K562 (cell line): ENCODE results near the gene ZNHIT2. TPM values are rescaled to one million over a fixed set of nuclear protein-coding genes. Genes with fewer than 3 reads are reported as not detected.

Experiments used
- CTCF ChIP-seq, 3 experiments: IDR thresholded peaks in 2 of 3; conservative IDR thresholded peaks in 1 of 3; 2 replicates each; pipeline ENCODE4 v1.5.1; 2011 to 2012; ENCODE audit warnings: low read length in 3 of 3, mild to moderate bottlenecking in 3 of 3, control low read depth in 2 of 3, improper control_type of control experiment in 1 of 3, inconsistent platforms in 1 of 3, low read depth in 1 of 3, mixed read lengths in 1 of 3, moderate library complexity in 1 of 3; ENCODE audit not compliant: insufficient read depth in 2 of 3
- HDGF ChIP-seq: fragments of 450-650 bp; IDR thresholded peaks from 2 replicates; pipeline ENCODE4 v1.6.1; 2016
- HEY1 ChIP-seq: fragments of 250-450 bp; sonication (Bioruptor Pico); IDR thresholded peaks from 2 replicates; pipeline ENCODE4 v1.5.0; 2020; ENCODE audit warnings: mild to moderate bottlenecking, moderate library complexity, borderline replicate concordance
- JUNB ChIP-seq: fragments of 450-650 bp; formaldehyde crosslinking; conservative IDR thresholded peaks from 2 replicates; pipeline ENCODE4 v1.4.0; 2020; ENCODE audit warnings: mild to moderate bottlenecking
- MITF ChIP-seq: IDR thresholded peaks from 2 replicates; pipeline ENCODE4 v1.6.1; 2014; ENCODE audit warnings: antibody characterized with exemption
- NR2F6 ChIP-seq: fragments of 450-650 bp; formaldehyde crosslinking; IDR thresholded peaks from 2 replicates; pipeline ENCODE4 v1.4.0; 2020; ENCODE audit warnings: mild to moderate bottlenecking
- PHF21A ChIP-seq: fragments of 450-650 bp; IDR thresholded peaks from 2 replicates; pipeline ENCODE4 v1.6.1; 2017; ENCODE audit warnings: low read depth, borderline replicate concordance
- POLR2H ChIP-seq: IDR thresholded peaks from 2 replicates; pipeline ENCODE4 v1.6.1; 2016; ENCODE audit warnings: missing genetic modification characterization, low read depth, mild to moderate bottlenecking, control low read depth, missing compliant biosample characterization, moderate library complexity
- XRCC5 ChIP-seq: fragments of 200-400 bp; formaldehyde crosslinking; IDR thresholded peaks from 2 replicates; pipeline ENCODE4 v1.6.1; 2017; ENCODE audit warnings: low read depth, mild to moderate bottlenecking, low read length
- ZKSCAN8 ChIP-seq: fragments of 200-800 bp; sonication (Bioruptor generic); IDR thresholded peaks from 2 replicates; pipeline ENCODE4 v1.6.1; 2016; ENCODE audit warnings: missing genetic modification characterization, missing compliant biosample characterization
- ZNF445 ChIP-seq: fragments of 250-450 bp; sonication (Bioruptor Pico); IDR thresholded peaks from 2 replicates; pipeline ENCODE4 v1.4.0; 2020; ENCODE audit warnings: low read depth, mild to moderate bottlenecking, moderate library complexity
- ZNF696 ChIP-seq: fragments of 250-450 bp; sonication (Bioruptor Pico); conservative IDR thresholded peaks from 2 replicates; pipeline ENCODE4 v1.4.0; 2020; ENCODE audit warnings: mild to moderate bottlenecking, moderate library complexity
- polyA plus RNA-seq, 8 experiments: library from polyadenylated mRNA; depleted of rRNA in 4 of 8; stranded (reverse) in 5 of 8; unstranded in 3 of 8; fragments of >200 nt; fragmentation: Nextera tagmentation in 2 of 8; fragmentation: Illumina TruSeq in 1 of 8; extraction: Ambion mirVana in 2 of 8; extraction: Trizol in 1 of 8; gene quantifications; 2 replicates each; pipeline versions ENCODE4 v1.2.1 to v1.2.3, GENCODE V29; 2011 to 2014; ENCODE audit warnings: inconsistent platforms in 1 of 8, missing spikeins in 1 of 8
- total RNA-seq, 7 experiments: library from RNA; depleted of rRNA in 6 of 7; stranded (reverse); fragments of >200 nt in 6 of 7; fragmentation: Illumina TruSeq in 2 of 7; extraction: Trizol in 2 of 7; gene quantifications; 2 replicates each; pipeline versions ENCODE4 v1.2.1 to v1.2.3, GENCODE V29; 2011 to 2021; ENCODE audit warnings: low replicate concordance in 1 of 7
- TF ChIP-seq, protein P1 (sequence below): sonication (generic); formaldehyde crosslinking; IDR thresholded peaks from 2 replicates; pipeline ENCODE4 v1.8.0; 2022; ENCODE audit warnings: mild to moderate bottlenecking, low read depth, missing genetic modification reagents
- TF ChIP-seq, protein P2 (sequence below): fragments of 450-650 bp; IDR thresholded peaks from 2 replicates; pipeline ENCODE4 v1.6.1; 2017; ENCODE audit warnings: mild to moderate bottlenecking, moderate library complexity
- TF ChIP-seq, protein P3 (sequence below): fragments of 250-450 bp; sonication (Bioruptor Pico); IDR thresholded peaks from 2 replicates; pipeline ENCODE4 v1.8.0; 2021; ENCODE audit warnings: moderate library complexity, mild to moderate bottlenecking, inconsistent platforms

ZNHIT2 gene
- total and polyA plus RNA-seq, 9 of the 15 experiments (the other 6 are each of a cell fraction or from before 2014, with no cell fraction given), result 0.08 to 39.0 (median 2.5) TPM

GRCh38 chr11:65083834-65084597 is 33.5 kb downstream of the ZNHIT2 start, which contains the start of the genes CDCA5 and ZFPL1 (continued):
- TF ChIP-seq MITF (no peak), PHF21A (no peak), ZNF445 (CRISPR knock-in tag) (no peak), HDGF (no peak), CTCF (IDR thresholded peaks at IDR 0.05 in 2 of 3, conservative IDR thresholded peaks at IDR 0.05 in 1 of 3; ENCODE audit: insufficient read depth in 2 of 3, low read depth in 1 of 3, low read length in 3 of 3) (no peak; a peak in 1 of 6 replicates), JUNB (CRISPR knock-in tag) (no peak), ZNF696 (CRISPR knock-in tag) (no peak), XRCC5 (no peak), POLR2H (peak; percentile 78), ZKSCAN8 (no peak), NR2F6 (CRISPR knock-in tag) (no peak), HEY1 (CRISPR knock-in tag) (no peak)
- TF ChIP-seq, protein P1, sequence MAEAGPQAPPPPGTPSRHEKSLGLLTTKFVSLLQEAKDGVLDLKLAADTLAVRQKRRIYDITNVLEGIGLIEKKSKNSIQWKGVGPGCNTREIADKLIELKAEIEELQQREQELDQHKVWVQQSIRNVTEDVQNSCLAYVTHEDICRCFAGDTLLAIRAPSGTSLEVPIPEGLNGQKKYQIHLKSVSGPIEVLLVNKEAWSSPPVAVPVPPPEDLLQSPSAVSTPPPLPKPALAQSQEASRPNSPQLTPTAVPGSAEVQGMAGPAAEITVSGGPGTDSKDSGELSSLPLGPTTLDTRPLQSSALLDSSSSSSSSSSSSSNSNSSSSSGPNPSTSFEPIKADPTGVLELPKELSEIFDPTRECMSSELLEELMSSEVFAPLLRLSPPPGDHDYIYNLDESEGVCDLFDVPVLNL, result peak; percentile 100
- TF ChIP-seq, protein P2, sequence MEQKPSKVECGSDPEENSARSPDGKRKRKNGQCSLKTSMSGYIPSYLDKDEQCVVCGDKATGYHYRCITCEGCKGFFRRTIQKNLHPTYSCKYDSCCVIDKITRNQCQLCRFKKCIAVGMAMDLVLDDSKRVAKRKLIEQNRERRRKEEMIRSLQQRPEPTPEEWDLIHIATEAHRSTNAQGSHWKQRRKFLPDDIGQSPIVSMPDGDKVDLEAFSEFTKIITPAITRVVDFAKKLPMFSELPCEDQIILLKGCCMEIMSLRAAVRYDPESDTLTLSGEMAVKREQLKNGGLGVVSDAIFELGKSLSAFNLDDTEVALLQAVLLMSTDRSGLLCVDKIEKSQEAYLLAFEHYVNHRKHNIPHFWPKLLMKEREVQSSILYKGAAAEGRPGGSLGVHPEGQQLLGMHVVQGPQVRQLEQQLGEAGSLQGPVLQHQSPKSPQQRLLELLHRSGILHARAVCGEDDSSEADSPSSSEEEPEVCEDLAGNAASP, result no peak
- TF ChIP-seq, protein P3, sequence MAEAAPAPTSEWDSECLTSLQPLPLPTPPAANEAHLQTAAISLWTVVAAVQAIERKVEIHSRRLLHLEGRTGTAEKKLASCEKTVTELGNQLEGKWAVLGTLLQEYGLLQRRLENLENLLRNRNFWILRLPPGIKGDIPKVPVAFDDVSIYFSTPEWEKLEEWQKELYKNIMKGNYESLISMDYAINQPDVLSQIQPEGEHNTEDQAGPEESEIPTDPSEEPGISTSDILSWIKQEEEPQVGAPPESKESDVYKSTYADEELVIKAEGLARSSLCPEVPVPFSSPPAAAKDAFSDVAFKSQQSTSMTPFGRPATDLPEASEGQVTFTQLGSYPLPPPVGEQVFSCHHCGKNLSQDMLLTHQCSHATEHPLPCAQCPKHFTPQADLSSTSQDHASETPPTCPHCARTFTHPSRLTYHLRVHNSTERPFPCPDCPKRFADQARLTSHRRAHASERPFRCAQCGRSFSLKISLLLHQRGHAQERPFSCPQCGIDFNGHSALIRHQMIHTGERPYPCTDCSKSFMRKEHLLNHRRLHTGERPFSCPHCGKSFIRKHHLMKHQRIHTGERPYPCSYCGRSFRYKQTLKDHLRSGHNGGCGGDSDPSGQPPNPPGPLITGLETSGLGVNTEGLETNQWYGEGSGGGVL (CRISPR knock-in tag), result no peak
